Endothelial cell of umbilical vein (primary cell): ENCODE measurements around the gene TMEM203. TPM values are rescaled to one million over a fixed set of nuclear protein-coding genes. Genes with fewer than 3 reads are reported as not detected.

Source experiments
- BruUV-seq: library from RNA; stranded (reverse); fragments of 400-500 nt; replicated peaks from 2 replicates; lab custom pipeline; 2021; lab: Mats Ljungman, UMichigan
- CTCF ChIA-PET: fragments of 300-600, 350-600 bp; sonication (Branson Sonifier 250); formaldehyde crosslinking; loops from one replicate; lab custom pipeline; 2021; ENCODE audit warnings: antibody characterized with exemption, inconsistent platforms; lab: Charles Lee
- POLR2A ChIA-PET: fragments of 300-600, 350-600 bp; sonication (Branson Sonifier 250); formaldehyde crosslinking; loops from one replicate; lab custom pipeline; 2021; ENCODE audit warnings: antibody characterized with exemption, inconsistent platforms; lab: Charles Lee
- DNase-seq: peaks from one replicate; pipeline ENCODE4 v3.0.0-alpha.2; 2011; ENCODE audit warnings: low read depth, low spot score
- FAIRE-seq: peaks from 2 replicates; lab custom pipeline; 2011; peaks lifted over from hg19 to GRCh38; lab: Jason Lieb, UNC
- H2AFZ ChIP-seq: 2 replicates; pipeline ENCODE4 v1.6.0; 2012; ENCODE audit warnings: low read depth, low read length, control low read depth, inconsistent platforms
- H3K27ac ChIP-seq: 2 replicates; pipeline ENCODE4 v1.5.1; 2011; ENCODE audit warnings: low read depth, mild to moderate bottlenecking, control low read depth, low read length, moderate library complexity; ENCODE audit not compliant: insufficient read depth
- H3K27me3 ChIP-seq, 2 experiments: 2 replicates each; pipeline versions ENCODE4 v1.6.0 to v1.6.1; 2011; ENCODE audit warnings: low read length in 2 of 2, mixed read lengths in 1 of 2; ENCODE audit not compliant: control insufficient read depth in 2 of 2, insufficient read depth in 2 of 2
- H3K36me3 ChIP-seq, 2 experiments: 2 replicates in 1 of 2; 3 replicates in 1 of 2; pipeline ENCODE4 v1.5.1; 2011; ENCODE audit warnings: low read length in 2 of 2, mild to moderate bottlenecking in 1 of 2, moderate library complexity in 1 of 2; ENCODE audit not compliant: control insufficient read depth in 2 of 2, insufficient read depth in 2 of 2; ENCODE audit errors: extremely low read depth in 1 of 2
- H3K4me1 ChIP-seq: 3 replicates; pipeline ENCODE4 v1.5.1; 2011; ENCODE audit warnings: mild to moderate bottlenecking, low read length; ENCODE audit not compliant: control insufficient read depth, insufficient read depth; ENCODE audit errors: extremely low read depth
- H3K4me2 ChIP-seq: 2 replicates; pipeline ENCODE4 v1.6.1; 2011; ENCODE audit warnings: low read length, control low read depth, mixed read lengths; ENCODE audit not compliant: insufficient read depth
- H3K4me3 ChIP-seq, 3 experiments: fragments of 200-600 bp in 1 of 3; sonication (generic), shearing (Covaris generic) in 1 of 3; replicated peaks in 1 of 3; 2 replicates each; pipeline ENCODE4 v1.5.1; 2011 to 2016; ENCODE audit warnings: control low read depth in 3 of 3, low read length in 3 of 3, mild to moderate bottlenecking in 2 of 3, inconsistent platforms in 1 of 3, low read depth in 1 of 3, moderate library complexity in 1 of 3; ENCODE audit not compliant: insufficient read depth in 1 of 3
- H3K79me2 ChIP-seq: 2 replicates; pipeline ENCODE4 v1.6.0; 2012; ENCODE audit warnings: low read length, inconsistent platforms; ENCODE audit not compliant: control insufficient read depth, insufficient read depth
- H3K9ac ChIP-seq: replicated peaks from 2 replicates; pipeline ENCODE3; 2011; ENCODE audit warnings: low read length, control low read depth; ENCODE audit not compliant: insufficient read depth; ENCODE audit errors: extremely low read depth
- H3K9me1 ChIP-seq: replicated peaks from 3 replicates; pipeline ENCODE4 v1.6.0; 2011; ENCODE audit warnings: mild to moderate bottlenecking, low read length; ENCODE audit not compliant: control insufficient read depth, insufficient read depth; ENCODE audit errors: extremely low read depth
- H3K9me3 ChIP-seq: replicated peaks from 2 replicates; pipeline ENCODE4 v1.5.1; 2012; ENCODE audit warnings: low read length, inconsistent platforms; ENCODE audit not compliant: control insufficient read depth, insufficient read depth
- H4K20me1 ChIP-seq: replicated peaks from 2 replicates; pipeline ENCODE3; 2011; ENCODE audit warnings: mild to moderate bottlenecking, low read length; ENCODE audit not compliant: control insufficient read depth, insufficient read depth; ENCODE audit errors: extremely low read depth
- CTCF ChIP-seq, 2 donors: IDR thresholded peaks; 1 replicate in 1 of 2; 2 replicates in 1 of 2; pipeline ENCODE4 v1.5.1; 2011; ENCODE audit warnings: low read length in 2 of 2, mild to moderate bottlenecking in 2 of 2, moderate library complexity in 2 of 2, control low read depth in 1 of 2, inconsistent platforms in 1 of 2, low read depth in 1 of 2; ENCODE audit not compliant: insufficient read depth in 1 of 2; ENCODE audit errors: extremely low read depth in 1 of 2
- EZH2 ChIP-seq: IDR thresholded peaks from 2 replicates; pipeline ENCODE4 v1.6.1; 2012; ENCODE audit warnings: borderline replicate concordance, low read depth, mild to moderate bottlenecking, moderate library complexity, low read length, inconsistent platforms; ENCODE audit not compliant: severe bottlenecking
- FOS ChIP-seq: IDR thresholded peaks from 2 replicates; pipeline ENCODE4 v1.6.1; 2011; ENCODE audit warnings: mild to moderate bottlenecking, low read length, moderate library complexity, borderline replicate concordance; ENCODE audit not compliant: insufficient read depth
- GATA2 ChIP-seq: IDR thresholded peaks from 2 replicates; pipeline ENCODE4 v1.7.0; 2011; ENCODE audit warnings: low read depth, mild to moderate bottlenecking, moderate library complexity, mixed read lengths, low read length; ENCODE audit not compliant: insufficient read length, insufficient read depth
- JUN ChIP-seq: IDR thresholded peaks from 2 replicates; pipeline ENCODE4 v1.6.1; 2011; ENCODE audit warnings: borderline replicate concordance, low read depth; ENCODE audit not compliant: insufficient read length, insufficient read depth
- MAX ChIP-seq: IDR thresholded peaks from 2 replicates; pipeline ENCODE4 v1.6.1; 2011; ENCODE audit not compliant: insufficient read depth, insufficient read length
- MYC ChIP-seq: IDR thresholded peaks from one replicate; pipeline ENCODE4 v1.6.1; 2011; ENCODE audit warnings: mild to moderate bottlenecking, low read depth, low read length
- POLR2A ChIP-seq: IDR thresholded peaks from 2 replicates; pipeline ENCODE4 v1.6.1; 2012; ENCODE audit warnings: low read depth, mild to moderate bottlenecking, control low read depth, low read length
- POLR2AphosphoS5 ChIP-seq: IDR thresholded peaks from 2 replicates; pipeline ENCODE4 v1.6.1; 2012; ENCODE audit warnings: low read depth, mild to moderate bottlenecking, control low read depth, low read length, moderate library complexity; ENCODE audit not compliant: insufficient read depth
- dilution Hi-C: fragments of 300-500 bp; cut with MboI; formaldehyde crosslinking; loops from one replicate; pipeline ENCODE4 v1.15.0; 2019; ENCODE audit warnings: low sequenced_read_pairs; ENCODE audit not compliant: extremely low pct_ligation_motif_present
- intact Hi-C: fragments of 100-400 bp; cut with micrococcal nuclease; formaldehyde crosslinking; loops from one replicate; pipeline ENCODE4 v1.10.0; 2022
- polyA plus RNA-seq, 4 experiments: library from polyadenylated mRNA; depleted of rRNA in 3 of 4; stranded (reverse) in 3 of 4; unstranded in 1 of 4; fragments of >200 nt; gene quantifications; 2 replicates each; pipeline versions ENCODE4 v1.2.1 to v1.2.3, GENCODE V29; 2011 to 2012; ENCODE audit warnings: missing spikeins in 1 of 4
- total RNA-seq: library from RNA; stranded (reverse); gene quantifications from 2 replicates; pipeline ENCODE4 v1.2.3, GENCODE V29; 2021

Gene TMEM203
- total and polyA plus RNA-seq, 2 donors (not counting 3 experiments of a cell fraction or from before 2014, with no cell fraction given), result 29.6 to 39.8 TPM

GRCh38 chr9:137232510-137232909, 27.1 kb upstream of the TMEM203 start:
- Histone ChIP-seq H3K27me3 (no peaks in the 10 kb centered on the region), H3K4me1 (no peaks in the 10 kb centered on the region), H2AFZ (no peak overlapping the region), H4K20me1 (no peaks in the 10 kb centered on the region), H3K9me3 (no peaks in the 10 kb centered on the region), H3K9ac (no peak overlapping the region), H3K79me2 (no peaks in the 10 kb centered on the region), H3K27ac (no peak overlapping the region), H3K4me3 (no peak overlapping the region), H3K4me2 (no peak overlapping the region), H3K9me1 (no peaks in the 10 kb centered on the region), H3K36me3 (no peaks in the 10 kb centered on the region)
- intact Hi-C loops (no loop called here), dilution Hi-C loops (no loop called here)
- ChIA-PET CTCF (no interaction called here), POLR2A (no interaction called here)
- no peak for FAIRE-seq
- no peak for DNase-seq
- no TSS peak for BruUV-seq
- no peak for TF ChIP-seq FOS
- TF ChIP-seq EZH2, result no peak
- no peak for TF ChIP-seq POLR2A
- no peak for TF ChIP-seq CTCF (IDR thresholded peaks at IDR 0.05; ENCODE audit: extremely low read depth in 1 of 2, insufficient read depth in 1 of 2, low read depth in 1 of 2, low read length in 2 of 2)
- TF ChIP-seq MYC, result no peak
- TF ChIP-seq POLR2AphosphoS5, result no peak
- TF ChIP-seq MAX, result no peak
- no peak for TF ChIP-seq JUN
- no peak for TF ChIP-seq GATA2
